HEK293 (cell line): ENCODE measurements around the gene SSTR5.

ENCODE experiments used
- CTCF ChIA-PET: fragments of 350-600 bp; formaldehyde crosslinking; extraction: SDS; loops from one replicate; lab custom pipeline; 2021; ENCODE audit warnings: antibody characterized with exemption; lab: Yijun Ruan, JAX
- POLR2A ChIA-PET: fragments of 300-600 bp; formaldehyde crosslinking; extraction: SDS; loops from one replicate; lab custom pipeline; 2020; ENCODE audit warnings: antibody characterized with exemption, inconsistent platforms; lab: Yijun Ruan, JAX
- H3K27ac ChIP-seq: fragments of 200-500 bp; sonication (Bioruptor generic); 2 replicates; pipeline ENCODE4 v1.5.1; 2014; ENCODE audit warnings: low read depth, low read length, control low read depth, inconsistent platforms; ENCODE audit errors: extremely low read depth
- H3K36me3 ChIP-seq, 2 experiments: fragments of 200-500 bp in 1 of 2; sonication (Bioruptor generic) in 1 of 2; 1 replicate in 1 of 2; 2 replicates in 1 of 2; pipeline ENCODE4 v1.5.1; 2014 to 2017; ENCODE audit warnings: inconsistent platforms in 2 of 2, low read length in 2 of 2; ENCODE audit not compliant: control insufficient read depth in 2 of 2, insufficient read depth in 1 of 2
- H3K4me1 ChIP-seq: fragments of 200-500 bp; sonication (Bioruptor generic); 2 replicates; pipeline ENCODE4 v1.5.1; 2014; ENCODE audit warnings: mild to moderate bottlenecking, low read length, inconsistent platforms; ENCODE audit not compliant: control insufficient read depth, insufficient read depth
- H3K4me3 ChIP-seq: 2 replicates; pipeline ENCODE4 v1.5.1; 2011; ENCODE audit warnings: low read depth, mild to moderate bottlenecking, control low read depth, low read length, moderate library complexity
- H3K9me3 ChIP-seq: fragments of 200-500 bp; sonication (Bioruptor generic); 2 replicates; pipeline ENCODE4 v1.5.1; 2014; ENCODE audit warnings: low read depth, low read length, inconsistent platforms; ENCODE audit not compliant: control insufficient read depth, insufficient read depth
- ATF2 ChIP-seq: fragments of 450-650 bp; formaldehyde crosslinking; IDR thresholded peaks from 2 replicates; pipeline ENCODE4 v1.5.1; 2016; ENCODE audit warnings: missing biosample characterization, missing genetic modification characterization, low read depth
- BCL6B ChIP-seq: fragments of 450-650 bp; formaldehyde crosslinking; IDR thresholded peaks from 2 replicates; pipeline ENCODE4 v1.5.1; 2017; ENCODE audit warnings: missing biosample characterization, missing genetic modification characterization
- GLIS2 ChIP-seq: fragments of 450-650 bp; formaldehyde crosslinking; IDR thresholded peaks from 2 replicates; pipeline ENCODE4 v1.5.1; 2016; ENCODE audit warnings: missing biosample characterization, missing genetic modification characterization
- IKZF3 ChIP-seq: fragments of 450-650 bp; IDR thresholded peaks from 2 replicates; pipeline ENCODE4 v1.5.0; 2018; ENCODE audit warnings: missing biosample characterization, mild to moderate bottlenecking, missing genetic modification characterization, moderate library complexity
- KLF16 ChIP-seq: fragments of 450-650 bp; formaldehyde crosslinking; IDR thresholded peaks from 2 replicates; pipeline ENCODE4 v1.5.1; 2017; ENCODE audit warnings: missing biosample characterization, missing genetic modification characterization
- KLF7 ChIP-seq: fragments of 450-650 bp; formaldehyde crosslinking; IDR thresholded peaks from 2 replicates; pipeline ENCODE4 v1.5.1; 2016; ENCODE audit warnings: missing biosample characterization, missing genetic modification characterization, borderline replicate concordance
- MEIS1 ChIP-seq: sonication (generic); formaldehyde crosslinking; IDR thresholded peaks from 2 replicates; pipeline ENCODE4 v1.8.1; 2022; ENCODE audit warnings: missing genetic modification reagents, mild to moderate bottlenecking, borderline replicate concordance
- PRDM6 ChIP-seq: fragments of 450-650 bp; formaldehyde crosslinking; IDR thresholded peaks from 2 replicates; pipeline ENCODE4 v1.5.1; 2017; ENCODE audit warnings: missing biosample characterization, missing genetic modification characterization
- SCRT2 ChIP-seq: fragments of 450-650 bp; formaldehyde crosslinking; IDR thresholded peaks from 2 replicates; pipeline ENCODE4 v1.5.1; 2016; ENCODE audit warnings: missing biosample characterization, missing genetic modification characterization
- SP2 ChIP-seq: fragments of 450-650 bp; formaldehyde crosslinking; IDR thresholded peaks from 2 replicates; pipeline ENCODE4 v1.5.1; 2016; ENCODE audit warnings: missing biosample characterization, missing genetic modification characterization
- ZBTB49 ChIP-seq: fragments of 450-650 bp; formaldehyde crosslinking; IDR thresholded peaks from 2 replicates; pipeline ENCODE4 v1.5.1; 2016; ENCODE audit warnings: missing biosample characterization, missing genetic modification characterization, low read depth
- ZBTB7A ChIP-seq: fragments of 450-650 bp; formaldehyde crosslinking; IDR thresholded peaks from 2 replicates; pipeline ENCODE4 v1.5.1; 2016; ENCODE audit warnings: low read depth, missing biosample characterization, missing genetic modification characterization
- ZIC2 ChIP-seq: fragments of 450-650 bp; formaldehyde crosslinking; IDR thresholded peaks from 2 replicates; pipeline ENCODE4 v1.5.1; 2016; ENCODE audit warnings: missing biosample characterization, missing genetic modification characterization
- ZNF10 ChIP-seq: fragments of 450-650 bp; formaldehyde crosslinking; IDR thresholded peaks from 2 replicates; pipeline ENCODE4 v1.5.1; 2017; ENCODE audit warnings: missing biosample characterization, missing genetic modification characterization
- ZNF121 ChIP-seq: fragments of 450-650 bp; formaldehyde crosslinking; IDR thresholded peaks from 2 replicates; pipeline ENCODE4 v1.5.1; 2016; ENCODE audit warnings: missing biosample characterization, missing genetic modification characterization
- ZNF155 ChIP-seq: fragments of 450-650 bp; formaldehyde crosslinking; IDR thresholded peaks from 2 replicates; pipeline ENCODE4 v1.5.1; 2016; ENCODE audit warnings: missing biosample characterization, missing genetic modification characterization
- ZNF214 ChIP-seq: fragments of 450-650 bp; formaldehyde crosslinking; IDR thresholded peaks from 2 replicates; pipeline ENCODE4 v1.5.1; 2017; ENCODE audit warnings: missing biosample characterization, mild to moderate bottlenecking, missing genetic modification characterization, borderline replicate concordance
- ZNF311 ChIP-seq: fragments of 450-650 bp; formaldehyde crosslinking; IDR thresholded peaks from 2 replicates; pipeline ENCODE4 v1.5.1; 2017; ENCODE audit warnings: missing biosample characterization, missing genetic modification characterization, borderline replicate concordance
- ZNF341 ChIP-seq: fragments of 450-650 bp; formaldehyde crosslinking; IDR thresholded peaks from 2 replicates; pipeline ENCODE4; 2016; ENCODE audit warnings: low read depth, missing biosample characterization, missing genetic modification characterization
- ZNF362 ChIP-seq: fragments of 450-650 bp; formaldehyde crosslinking; IDR thresholded peaks from 2 replicates; pipeline ENCODE4 v1.5.1; 2016; ENCODE audit warnings: missing biosample characterization, missing genetic modification characterization
- ZNF621 ChIP-seq: fragments of 450-650 bp; formaldehyde crosslinking; IDR thresholded peaks from 2 replicates; pipeline ENCODE4 v1.5.1; 2017; ENCODE audit warnings: missing biosample characterization, missing genetic modification characterization
- ZSCAN30 ChIP-seq: fragments of 450-650 bp; IDR thresholded peaks from 2 replicates; pipeline ENCODE4 v1.5.1; 2018; ENCODE audit warnings: missing biosample characterization, mild to moderate bottlenecking, missing genetic modification characterization, moderate library complexity
- TF ChIP-seq, protein P1 (sequence below): fragments of 450-650 bp; formaldehyde crosslinking; IDR thresholded peaks from 2 replicates; pipeline ENCODE4 v1.5.1; 2017; ENCODE audit warnings: missing biosample characterization, mild to moderate bottlenecking, missing genetic modification characterization, moderate library complexity

Gene SSTR5

GRCh38 chr16:1124291-1124690, 51.7 kb downstream of the SSTR5 start:
- H3K9me3 ChIP-seq, result no peaks in the 10 kb centered on the region
- H3K27ac ChIP-seq, result no peak overlapping the region
- ChIA-PET CTCF (interaction anchor here (1.5 kb wide), 1 partner anchor 26 kb away, joined by 3 read pairs; no protein-coding TSS in a partner anchor), POLR2A (no interaction called here)
- no peaks in the 10 kb centered on the region for H3K4me1 ChIP-seq
- no peak for TF ChIP-seq MEIS1
- TF ChIP-seq ZSCAN30 (tag by site-specific recombination), result no peak
- no peak for TF ChIP-seq IKZF3 (tag by site-specific recombination)
- no peak for TF ChIP-seq ZNF214 (tag by site-specific recombination)
- TF ChIP-seq, protein P1, sequence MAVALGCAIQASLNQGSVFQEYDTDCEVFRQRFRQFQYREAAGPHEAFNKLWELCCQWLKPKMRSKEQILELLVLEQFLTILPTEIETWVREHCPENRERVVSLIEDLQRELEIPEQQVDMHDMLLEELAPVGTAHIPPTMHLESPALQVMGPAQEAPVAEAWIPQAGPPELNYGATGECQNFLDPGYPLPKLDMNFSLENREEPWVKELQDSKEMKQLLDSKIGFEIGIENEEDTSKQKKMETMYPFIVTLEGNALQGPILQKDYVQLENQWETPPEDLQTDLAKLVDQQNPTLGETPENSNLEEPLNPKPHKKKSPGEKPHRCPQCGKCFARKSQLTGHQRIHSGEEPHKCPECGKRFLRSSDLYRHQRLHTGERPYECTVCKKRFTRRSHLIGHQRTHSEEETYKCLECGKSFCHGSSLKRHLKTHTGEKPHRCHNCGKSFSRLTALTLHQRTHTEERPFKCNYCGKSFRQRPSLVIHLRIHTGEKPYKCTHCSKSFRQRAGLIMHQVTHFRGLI (tag by site-specific recombination), result no peak
- no peak for TF ChIP-seq SCRT2 (tag by site-specific recombination)
- TF ChIP-seq PRDM6 (tag by site-specific recombination), result no peak
- TF ChIP-seq ZNF311 (tag by site-specific recombination), result no peak
- no peak for TF ChIP-seq ATF2 (tag by site-specific recombination)
- no peak for TF ChIP-seq KLF16
- H3K4me3 ChIP-seq, result no peak overlapping the region
- H3K36me3 ChIP-seq, result no peaks in the 10 kb centered on the region

DNA sequence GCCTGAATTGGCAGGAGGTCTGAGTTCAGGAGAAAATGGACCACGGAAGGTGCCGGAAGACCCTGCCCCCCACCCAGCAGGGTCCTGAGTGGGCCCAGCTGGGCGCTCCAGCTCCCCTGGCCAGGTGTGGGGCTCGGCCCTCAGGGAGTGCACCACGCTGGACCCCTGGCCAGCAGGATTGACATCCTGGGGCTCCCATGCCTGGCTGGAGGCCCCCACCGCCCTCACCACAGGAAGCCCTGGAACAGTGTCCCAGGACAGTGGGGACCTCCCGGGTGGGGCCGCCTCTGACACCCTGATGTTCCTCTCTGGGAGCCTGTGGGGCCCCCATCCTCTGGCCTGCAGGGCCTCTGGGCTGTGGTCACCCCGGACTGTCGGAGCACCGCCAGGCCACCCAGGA, 52.2 kb downstream of the SSTR5 start:
- Histone ChIP-seq H3K4me1 (no peaks in the 10 kb centered on the region), H3K27ac (no peak overlapping the region), H3K36me3 (no peaks in the 10 kb centered on the region), H3K9me3 (no peaks in the 10 kb centered on the region), H3K4me3 (no peak overlapping the region)
- peak; percentile 30; the same call in 1 of the 2 replicates for TF ChIP-seq GLIS2 (tag by site-specific recombination)
- no peak for TF ChIP-seq SP2 (tag by site-specific recombination)
- TF ChIP-seq ZIC2 (tag by site-specific recombination), result peak; percentile 65
- ChIA-PET POLR2A (no interaction called here), CTCF (interaction anchor here (0.6 to 1.5 kb wide), 3 partner anchors 25 to 545 kb away, joined by 3 read pairs; no protein-coding TSS in a partner anchor)

- Histone ChIP-seq H3K4me3 (no peak overlapping the region), H3K27ac (no peak overlapping the region), H3K36me3 (no peaks in the 10 kb centered on the region), H3K4me1 (no peaks in the 10 kb centered on the region), H3K9me3 (no peaks in the 10 kb centered on the region)
- ChIA-PET CTCF (interaction anchor here (0.6 to 1.1 kb wide), 2 partner anchors 68 to 546 kb away, joined by 3 read pairs; no protein-coding TSS in a partner anchor), POLR2A (interaction anchor here (0.5 kb wide), 1 partner anchor 416 kb away, joined by 4 read pairs; no protein-coding TSS in a partner anchor)
- TF ChIP-seq KLF7 (tag by site-specific recombination) (no peak), ZNF341 (tag by site-specific recombination) (peak; percentile 59; the same call in 1 of the 2 replicates), ZBTB7A (tag by site-specific recombination) (no peak), ZBTB49 (tag by site-specific recombination) (no peak), ZNF10 (tag by site-specific recombination) (no peak), ZNF121 (no peak), ZNF621 (tag by site-specific recombination) (no peak), BCL6B (tag by site-specific recombination) (no peak), ZNF362 (tag by site-specific recombination) (no peak), SCRT2 (tag by site-specific recombination) (no peak), ZNF155 (tag by site-specific recombination) (no peak)
Observed at GRCh38 chr16:1125471-1125870, 52.9 kb downstream of the SSTR5 start.
